Measurements from ENCODE around the gene PIERCE2.
"Not testable (repeated sequence)": the region's sequence is repeated elsewhere in the genome, so short reads cannot be mapped to it uniquely, and the experiment has no call there.

The PIERCE2 gene

DNA sequence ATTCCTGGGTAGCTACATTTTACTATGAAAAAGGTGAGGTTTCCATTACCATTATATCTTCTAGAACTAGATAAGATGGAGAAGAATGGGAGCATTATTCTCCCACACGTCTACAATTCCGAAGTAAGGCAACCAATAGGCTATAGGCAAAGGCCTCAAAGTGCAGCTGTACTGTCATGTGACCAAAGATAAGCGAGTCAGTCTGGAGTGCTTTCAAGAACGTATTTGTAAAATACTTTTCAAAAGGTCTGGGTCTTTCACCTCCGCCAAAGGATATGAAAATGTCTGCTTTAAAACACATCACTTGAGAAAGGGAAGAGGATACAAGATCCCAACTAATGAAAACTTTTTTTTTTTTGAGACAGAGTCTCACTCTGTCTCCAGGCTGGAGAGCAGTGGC lies 10.1 kb upstream of the PIERCE2 start:
- Histone ChIP-seq H3K4me1 (ENCODE audit: control insufficient read depth, insufficient read depth, low read depth, low read length) (no peaks in the 10 kb centered on the region), H4K8ac (ENCODE audit: low read length) (no peak overlapping the region), H3K27me3 (ENCODE audit: control insufficient read depth in 1 of 2, insufficient read depth in 1 of 2, low read length in 2 of 2) (no peaks in the 10 kb centered on the region), H2BK12ac (ENCODE audit: low read length in 2 of 2) (no peak overlapping the region), H3K4ac (ENCODE audit: low read depth in 1 of 2, low read length in 2 of 2) (no peak overlapping the region), H2BK15ac (ENCODE audit: low read depth, poor library complexity, severe bottlenecking) (no peak overlapping the region), H2BK5ac (ENCODE audit: low read depth, low read length, poor library complexity, severe bottlenecking) (no peak overlapping the region), H3K9me3 (ENCODE audit: control insufficient read depth, low read length) (no peaks in the 10 kb centered on the region), H2BK120ac (ENCODE audit: low read depth, low read length) (no peak overlapping the region), H3K27ac (ENCODE audit: low read length, poor library complexity, severe bottlenecking) (no peak overlapping the region), H3K4me2 (ENCODE audit: low read length, poor library complexity, severe bottlenecking) (no peak overlapping the region), H2AFZ (ENCODE audit: low read depth, low read length) (no peak overlapping the region), H2AK5ac (ENCODE audit: low read length, severe bottlenecking) (no peak overlapping the region), H3K14ac (ENCODE audit: low read length in 2 of 2) (no peak overlapping the region), H3K36me3 (ENCODE audit: control insufficient read depth in 1 of 2, insufficient read depth in 2 of 2, low read depth in 1 of 2, low read length in 2 of 2) (no peaks in the 10 kb centered on the region), H3K9ac (ENCODE audit: low read length) (no peak overlapping the region), H3K23ac (ENCODE audit: low read length in 2 of 2) (no peak overlapping the region), H3K18ac (ENCODE audit: low read depth in 1 of 2, low read length in 2 of 2) (no peak overlapping the region), H3K4me3 (ENCODE audit: insufficient read depth in 1 of 2, low read depth in 1 of 2, low read length in 2 of 2) (no peak overlapping the region), H4K91ac (ENCODE audit: low read length) (no peak overlapping the region), H3K79me1 (replicated peaks; ENCODE audit: low read length, poor library complexity, severe bottlenecking) (peaks cover 21% of the 10 kb centered on the region)
- DNase-seq, result no peak
- 96% methylated on average over 5 of the region's 5 CpGs for WGBS

DNA sequence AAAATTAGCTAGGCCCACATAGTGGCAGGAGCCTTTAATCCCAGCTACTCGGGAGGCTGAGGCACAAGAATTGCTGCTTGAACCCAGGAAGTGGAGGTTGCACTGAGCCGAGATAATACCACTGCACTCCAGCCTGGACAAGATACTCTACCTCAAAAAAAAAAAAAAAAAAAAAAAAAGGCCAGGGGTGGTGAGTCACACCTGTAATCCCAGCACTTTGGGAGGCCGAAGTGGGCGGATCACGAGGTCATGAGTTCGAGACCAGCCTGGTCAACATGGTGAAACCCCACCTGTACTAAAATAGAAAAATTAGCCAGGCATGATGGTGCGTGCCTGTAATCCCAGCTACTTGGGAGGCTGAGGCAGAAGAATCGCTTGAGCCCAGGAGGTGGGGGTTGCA lies 8.2 kb upstream of the PIERCE2 start:
- H3K79me1 ChIP-seq (replicated peaks; ENCODE audit: low read length, poor library complexity, severe bottlenecking), result peaks cover 14% of the 10 kb centered on the region
- not testable (repeated sequence) for H3K18ac ChIP-seq (ENCODE audit: low read depth in 1 of 2, low read length in 2 of 2); H3K27ac ChIP-seq (ENCODE audit: low read length, poor library complexity, severe bottlenecking); H3K27me3 ChIP-seq (ENCODE audit: control insufficient read depth in 1 of 2, insufficient read depth in 1 of 2, low read length in 2 of 2); H3K23ac ChIP-seq (ENCODE audit: low read length in 2 of 2); H3K4me1 ChIP-seq (ENCODE audit: control insufficient read depth, insufficient read depth, low read depth, low read length); H3K9ac ChIP-seq (ENCODE audit: low read length); H2AK5ac ChIP-seq (ENCODE audit: low read length, severe bottlenecking); H3K9me3 ChIP-seq (ENCODE audit: control insufficient read depth, low read length); DNase-seq; H2BK5ac ChIP-seq (ENCODE audit: low read depth, low read length, poor library complexity, severe bottlenecking); H3K14ac ChIP-seq (ENCODE audit: low read length in 2 of 2); H4K8ac ChIP-seq (ENCODE audit: low read length); H3K4me3 ChIP-seq (ENCODE audit: insufficient read depth in 1 of 2, low read depth in 1 of 2, low read length in 2 of 2); H4K91ac ChIP-seq (ENCODE audit: low read length); H3K36me3 ChIP-seq (ENCODE audit: control insufficient read depth in 1 of 2, insufficient read depth in 2 of 2, low read depth in 1 of 2, low read length in 2 of 2); H2BK12ac ChIP-seq (ENCODE audit: low read length in 2 of 2); H3K4ac ChIP-seq (ENCODE audit: low read depth in 1 of 2, low read length in 2 of 2); H2BK15ac ChIP-seq (ENCODE audit: low read depth, poor library complexity, severe bottlenecking); H2AFZ ChIP-seq (ENCODE audit: low read depth, low read length); H2BK120ac ChIP-seq (ENCODE audit: low read depth, low read length); H3K4me2 ChIP-seq (ENCODE audit: low read length, poor library complexity, severe bottlenecking)
- WGBS, result 86% methylated on average over 8 of the region's 8 CpGs

DNA sequence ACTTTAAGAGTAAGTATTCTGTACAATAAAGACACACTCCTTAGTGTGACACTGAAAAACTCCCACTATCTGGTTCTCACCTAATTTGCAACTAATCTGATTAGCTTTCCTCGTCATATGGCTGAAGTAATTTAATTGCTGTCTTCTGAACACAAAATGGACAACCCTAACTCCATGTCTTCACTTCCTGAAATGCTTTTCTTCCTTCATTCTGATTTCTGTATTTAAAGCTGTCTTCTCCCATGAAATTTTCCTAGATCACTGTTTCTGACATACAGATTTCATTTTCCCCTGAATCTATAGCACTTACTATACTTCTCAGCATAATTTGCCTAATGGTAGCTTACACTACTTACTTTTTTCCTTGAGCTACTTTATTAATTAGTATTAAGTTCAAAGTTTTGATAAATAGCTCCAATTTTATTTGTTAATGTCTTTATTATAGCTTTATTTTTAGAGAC lies 6.5 kb upstream of the PIERCE2 start:
- Histone ChIP-seq H3K4ac (ENCODE audit: low read depth in 1 of 2, low read length in 2 of 2) (no peak overlapping the region), H3K4me2 (ENCODE audit: low read length, poor library complexity, severe bottlenecking) (no peak overlapping the region), H3K36me3 (ENCODE audit: control insufficient read depth in 1 of 2, insufficient read depth in 2 of 2, low read depth in 1 of 2, low read length in 2 of 2) (peaks cover 0 to 2% of the 10 kb centered on the region in 2 experiments), H3K9ac (ENCODE audit: low read length) (no peak overlapping the region), H3K18ac (ENCODE audit: low read depth in 1 of 2, low read length in 2 of 2) (no peak overlapping the region), H3K14ac (ENCODE audit: low read length in 2 of 2) (no peak overlapping the region), H3K23ac (ENCODE audit: low read length in 2 of 2) (no peak overlapping the region), H4K8ac (ENCODE audit: low read length) (no peak overlapping the region), H2AK5ac (ENCODE audit: low read length, severe bottlenecking) (no peak overlapping the region), H2BK120ac (ENCODE audit: low read depth, low read length) (no peak overlapping the region), H2BK15ac (ENCODE audit: low read depth, poor library complexity, severe bottlenecking) (no peak overlapping the region), H3K27me3 (ENCODE audit: control insufficient read depth in 1 of 2, insufficient read depth in 1 of 2, low read length in 2 of 2) (no peaks in the 10 kb centered on the region), H3K27ac (ENCODE audit: low read length, poor library complexity, severe bottlenecking) (no peak overlapping the region), H3K4me3 (ENCODE audit: insufficient read depth in 1 of 2, low read depth in 1 of 2, low read length in 2 of 2) (no peak overlapping the region), H2AFZ (ENCODE audit: low read depth, low read length) (no peak overlapping the region), H3K79me1 (replicated peaks; ENCODE audit: low read length, poor library complexity, severe bottlenecking) (peaks cover 15% of the 10 kb centered on the region), H2BK5ac (ENCODE audit: low read depth, low read length, poor library complexity, severe bottlenecking) (no peak overlapping the region), H3K9me3 (ENCODE audit: control insufficient read depth, low read length) (no peaks in the 10 kb centered on the region), H4K91ac (ENCODE audit: low read length) (no peak overlapping the region), H2BK12ac (ENCODE audit: low read length in 2 of 2) (no peak overlapping the region), H3K4me1 (ENCODE audit: control insufficient read depth, insufficient read depth, low read depth, low read length) (peaks cover 2% of the 10 kb centered on the region)
- no peak for DNase-seq
- 98% methylated on average over 1 of the region's 1 CpG for WGBS

DNA sequence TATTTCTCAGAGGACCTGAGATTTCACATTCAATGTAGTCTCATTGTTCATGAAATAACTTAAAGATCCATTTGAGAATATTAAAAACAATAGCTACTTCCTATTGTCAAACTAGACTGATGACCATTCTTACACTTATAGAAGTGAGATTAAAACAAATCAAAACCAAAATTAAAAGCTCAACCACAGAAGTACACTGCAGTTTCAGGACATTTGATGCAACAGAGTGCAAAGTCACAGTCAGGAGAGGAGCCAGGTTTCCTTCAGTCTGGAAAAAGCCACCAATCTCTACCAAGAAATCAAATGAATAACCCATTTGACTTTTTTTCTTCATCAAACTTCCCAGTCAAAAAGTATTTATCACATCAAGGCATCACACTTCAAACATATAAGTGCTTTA lies 5.6 kb upstream of the PIERCE2 start:
- H2BK5ac ChIP-seq (ENCODE audit: low read depth, low read length, poor library complexity, severe bottlenecking), result no peak overlapping the region
- peaks cover 15% of the 10 kb centered on the region for H3K79me1 ChIP-seq (replicated peaks; ENCODE audit: low read length, poor library complexity, severe bottlenecking)
- H3K23ac ChIP-seq (ENCODE audit: low read length in 2 of 2), result no peak overlapping the region
- no peak overlapping the region for H2AFZ ChIP-seq (ENCODE audit: low read depth, low read length)
- no peak overlapping the region for H2BK120ac ChIP-seq (ENCODE audit: low read depth, low read length)
- H3K27me3 ChIP-seq (ENCODE audit: control insufficient read depth in 1 of 2, insufficient read depth in 1 of 2, low read length in 2 of 2), result no peaks in the 10 kb centered on the region
- H3K4ac ChIP-seq (ENCODE audit: low read depth in 1 of 2, low read length in 2 of 2), result no peak overlapping the region
- H3K4me3 ChIP-seq (ENCODE audit: insufficient read depth in 1 of 2, low read depth in 1 of 2, low read length in 2 of 2), result no peak overlapping the region
- DNase-seq, result peak; percentile 23
- no peak overlapping the region for H3K4me2 ChIP-seq (ENCODE audit: low read length, poor library complexity, severe bottlenecking)
- no peak overlapping the region for H3K14ac ChIP-seq (ENCODE audit: low read length in 2 of 2)
- H4K91ac ChIP-seq (ENCODE audit: low read length), result no peak overlapping the region
- no peak overlapping the region for H4K8ac ChIP-seq (ENCODE audit: low read length)
- H3K18ac ChIP-seq (ENCODE audit: low read depth in 1 of 2, low read length in 2 of 2), result no peak overlapping the region
- H2BK12ac ChIP-seq (ENCODE audit: low read length in 2 of 2), result no peak overlapping the region
- no peak overlapping the region for H2BK15ac ChIP-seq (ENCODE audit: low read depth, poor library complexity, severe bottlenecking)
- no peak overlapping the region for H3K27ac ChIP-seq (ENCODE audit: low read length, poor library complexity, severe bottlenecking)
- H3K9ac ChIP-seq (ENCODE audit: low read length), result peak overlapping the region; percentile 22
- H2AK5ac ChIP-seq (ENCODE audit: low read length, severe bottlenecking), result no peak overlapping the region
- H3K36me3 ChIP-seq (ENCODE audit: control insufficient read depth in 1 of 2, insufficient read depth in 2 of 2, low read depth in 1 of 2, low read length in 2 of 2), result peaks cover 0 to 2% of the 10 kb centered on the region in 2 experiments
- peaks cover 2% of the 10 kb centered on the region for H3K4me1 ChIP-seq (ENCODE audit: control insufficient read depth, insufficient read depth, low read depth, low read length)
- H3K9me3 ChIP-seq (ENCODE audit: control insufficient read depth, low read length), result no peaks in the 10 kb centered on the region
